Fibroblast of the aortic adventitia (primary cell): ENCODE results near the gene ASTE1. TPM values are rescaled to one million over a fixed set of nuclear protein-coding genes. Genes with fewer than 3 reads are reported as not detected.
"Not testable (repeated sequence)": the region's sequence is repeated elsewhere in the genome, so short reads cannot be mapped to it uniquely, and the experiment has no call there.

Experiments used
- DNase-seq: peaks from one replicate; pipeline ENCODE4 v3.0.0-alpha.2; 2010; ENCODE audit warnings: low read depth
- H3K4me3 ChIP-seq: 2 replicates; pipeline ENCODE4 v1.5.1; 2011; ENCODE audit warnings: low read depth, mild to moderate bottlenecking, control low read depth, low read length, moderate library complexity
- total RNA-seq: library from RNA; depleted of rRNA; stranded (reverse); fragments of >200 nt; gene quantifications from 2 replicates; pipeline ENCODE4 v1.2.3, GENCODE V29; 2012; ENCODE audit warnings: low replicate concordance
- TF ChIP-seq, protein P1 (sequence below): IDR thresholded peaks from 2 replicates; pipeline ENCODE4 v1.5.1; 2011; ENCODE audit warnings: mild to moderate bottlenecking, low read length, control low read depth, inconsistent platforms; ENCODE audit not compliant: insufficient read depth

The ASTE1 gene
- total RNA-seq, 1 donor: 10.1 TPM

DNA sequence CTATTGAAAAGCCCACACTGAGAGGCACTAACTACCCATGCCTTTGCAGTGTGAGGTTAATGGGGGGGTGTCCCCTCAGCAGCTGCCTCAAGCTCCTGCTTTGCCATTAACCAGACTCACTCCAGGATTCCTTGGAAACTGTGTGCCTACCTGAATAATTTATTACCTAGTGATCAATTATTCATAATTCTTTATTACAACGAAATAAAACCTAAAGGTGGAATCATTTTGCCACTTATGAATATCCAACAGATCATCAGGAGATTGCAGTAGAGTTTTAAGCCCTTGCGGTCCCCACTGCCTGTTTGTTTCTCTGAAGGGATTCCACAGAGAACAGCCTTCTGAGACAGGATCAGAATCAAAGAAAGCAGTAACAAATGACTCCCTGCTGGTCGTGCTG lies 23.4 kb upstream of the ASTE1 start:
- TF ChIP-seq, protein P1, sequence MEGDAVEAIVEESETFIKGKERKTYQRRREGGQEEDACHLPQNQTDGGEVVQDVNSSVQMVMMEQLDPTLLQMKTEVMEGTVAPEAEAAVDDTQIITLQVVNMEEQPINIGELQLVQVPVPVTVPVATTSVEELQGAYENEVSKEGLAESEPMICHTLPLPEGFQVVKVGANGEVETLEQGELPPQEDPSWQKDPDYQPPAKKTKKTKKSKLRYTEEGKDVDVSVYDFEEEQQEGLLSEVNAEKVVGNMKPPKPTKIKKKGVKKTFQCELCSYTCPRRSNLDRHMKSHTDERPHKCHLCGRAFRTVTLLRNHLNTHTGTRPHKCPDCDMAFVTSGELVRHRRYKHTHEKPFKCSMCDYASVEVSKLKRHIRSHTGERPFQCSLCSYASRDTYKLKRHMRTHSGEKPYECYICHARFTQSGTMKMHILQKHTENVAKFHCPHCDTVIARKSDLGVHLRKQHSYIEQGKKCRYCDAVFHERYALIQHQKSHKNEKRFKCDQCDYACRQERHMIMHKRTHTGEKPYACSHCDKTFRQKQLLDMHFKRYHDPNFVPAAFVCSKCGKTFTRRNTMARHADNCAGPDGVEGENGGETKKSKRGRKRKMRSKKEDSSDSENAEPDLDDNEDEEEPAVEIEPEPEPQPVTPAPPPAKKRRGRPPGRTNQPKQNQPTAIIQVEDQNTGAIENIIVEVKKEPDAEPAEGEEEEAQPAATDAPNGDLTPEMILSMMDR: no peak

DNA sequence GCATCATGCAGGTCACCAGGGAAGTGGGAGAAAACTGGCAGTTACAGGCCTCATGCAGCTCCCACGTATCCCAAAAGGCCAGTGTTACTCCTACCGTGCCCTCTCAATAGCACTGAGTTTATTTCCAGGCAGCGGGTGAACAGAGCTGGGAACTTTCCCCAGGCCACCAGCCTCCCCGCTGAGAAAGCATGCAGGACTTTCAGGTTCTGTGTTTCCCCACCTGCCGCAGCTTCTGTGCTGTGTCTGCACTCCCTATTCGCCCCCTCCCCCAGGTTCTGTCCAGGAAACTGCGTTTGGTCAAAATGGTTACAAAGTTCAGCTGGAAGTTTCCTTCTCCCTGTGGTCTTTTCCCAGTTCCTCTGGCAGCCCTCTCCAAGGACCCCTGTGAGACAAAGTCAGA lies 21.4 kb upstream of the ASTE1 start:
- DNase-seq: no peak
- no peak overlapping the region for H3K4me3 ChIP-seq
- TF ChIP-seq, protein P1: no peak

More for the DNA sequence above, 23.4 kb upstream of the ASTE1 start:
- H3K4me3 ChIP-seq: no peak overlapping the region
- no peak for DNase-seq

DNA sequence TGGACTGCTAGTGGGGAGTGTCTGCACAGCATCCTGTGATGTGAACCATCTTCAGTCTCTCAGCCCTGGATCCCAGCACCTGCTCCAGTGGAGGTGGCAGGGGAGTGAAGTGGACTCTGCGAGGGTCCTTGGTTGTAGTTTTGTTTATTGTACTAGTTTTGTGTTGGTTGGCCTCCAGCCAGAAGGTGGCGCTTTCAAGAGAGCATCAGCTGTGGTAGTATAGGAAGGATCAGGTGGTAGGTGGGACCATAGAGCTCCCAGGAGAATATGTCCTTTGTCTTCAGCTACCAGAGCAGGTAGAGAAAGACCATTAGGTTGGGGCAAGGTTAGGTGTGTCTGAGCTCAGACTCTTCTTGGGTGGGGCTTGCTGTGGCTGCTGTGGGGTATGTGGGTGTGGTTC lies 21.0 kb upstream of the ASTE1 start:
- no peak overlapping the region for H3K4me3 ChIP-seq
- no peak for DNase-seq
- TF ChIP-seq, protein P1: no peak

DNA sequence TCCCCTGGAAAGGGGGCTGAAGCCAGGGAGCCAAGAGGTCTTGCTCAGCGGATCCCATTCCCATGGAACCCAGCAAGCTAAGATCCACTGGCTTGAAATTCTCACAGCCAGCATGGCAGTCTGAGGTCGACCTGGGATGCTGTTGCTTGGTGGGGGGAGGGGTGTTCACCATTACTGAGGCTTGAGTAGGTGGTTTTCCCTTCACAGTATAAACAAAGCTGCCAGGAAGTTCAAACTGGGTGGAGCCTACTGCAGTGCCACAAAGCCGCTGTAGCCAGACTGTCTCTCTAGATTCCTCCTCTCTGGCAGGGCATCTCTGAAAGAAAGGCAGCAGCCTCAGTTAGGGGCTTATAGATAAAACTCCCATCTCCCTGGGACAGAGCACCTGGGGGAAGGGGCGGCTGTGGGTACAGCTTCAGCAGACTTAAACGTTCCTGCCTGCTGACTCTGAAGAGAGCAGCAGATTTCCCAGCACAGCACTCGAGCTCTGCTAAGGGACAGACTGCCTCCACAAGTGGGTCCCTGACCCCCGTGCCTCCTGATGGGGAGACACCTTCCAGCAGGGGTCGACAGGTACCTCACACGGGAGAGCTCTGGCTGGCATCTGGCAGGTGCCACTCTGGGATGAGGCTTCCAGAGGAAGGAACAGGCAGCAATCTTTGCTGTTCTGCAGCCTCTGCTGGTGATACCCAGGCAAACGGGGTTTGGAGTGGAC lies 15.8 kb upstream of the ASTE1 start:
- H3K4me3 ChIP-seq, DNase-seq: not testable (repeated sequence)

DNA sequence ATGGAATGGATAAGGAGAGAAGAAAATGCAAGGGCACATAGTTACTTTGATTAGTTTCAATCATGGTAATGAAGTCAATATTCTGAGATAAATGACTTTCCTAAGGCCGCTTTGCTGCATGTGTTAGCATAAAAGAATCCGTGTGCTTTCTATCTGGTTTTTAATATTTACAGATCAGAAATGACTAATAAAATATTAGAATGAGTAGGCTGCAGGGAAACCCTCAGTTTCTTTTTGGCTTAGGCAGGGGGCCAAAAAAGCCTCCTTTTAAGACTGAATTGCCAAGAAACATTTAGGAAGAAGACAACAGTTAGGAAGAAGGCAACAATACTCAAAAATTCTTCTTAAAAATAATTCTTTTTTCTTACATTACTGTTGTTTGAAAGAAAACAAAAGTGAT lies 11.7 kb upstream of the ASTE1 start:
- H3K4me3 ChIP-seq: no peak overlapping the region
- TF ChIP-seq, protein P1: no peak
- DNase-seq: peak; percentile 67

DNA sequence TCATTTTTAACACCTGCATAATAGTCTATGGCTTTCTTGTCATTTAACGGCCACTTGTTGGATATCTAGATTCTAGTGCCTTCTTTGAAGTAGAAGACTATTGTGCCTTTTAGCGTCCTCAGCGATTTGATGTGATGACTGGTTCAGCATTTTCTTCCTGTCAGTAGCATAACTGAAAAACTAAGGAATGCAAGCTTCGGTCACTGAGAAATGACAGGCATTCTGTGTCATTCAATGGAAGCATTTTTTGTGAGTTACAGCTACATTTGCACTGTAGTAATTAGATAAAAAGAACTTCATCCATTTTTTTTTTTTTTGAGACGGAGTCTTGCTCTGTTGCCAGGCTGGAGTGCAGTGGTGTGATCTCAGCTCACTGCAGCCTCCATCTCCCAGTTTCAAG lies 10.4 kb upstream of the ASTE1 start:
- no peak for DNase-seq
- no peak overlapping the region for H3K4me3 ChIP-seq
- TF ChIP-seq, protein P1: no peak

DNA sequence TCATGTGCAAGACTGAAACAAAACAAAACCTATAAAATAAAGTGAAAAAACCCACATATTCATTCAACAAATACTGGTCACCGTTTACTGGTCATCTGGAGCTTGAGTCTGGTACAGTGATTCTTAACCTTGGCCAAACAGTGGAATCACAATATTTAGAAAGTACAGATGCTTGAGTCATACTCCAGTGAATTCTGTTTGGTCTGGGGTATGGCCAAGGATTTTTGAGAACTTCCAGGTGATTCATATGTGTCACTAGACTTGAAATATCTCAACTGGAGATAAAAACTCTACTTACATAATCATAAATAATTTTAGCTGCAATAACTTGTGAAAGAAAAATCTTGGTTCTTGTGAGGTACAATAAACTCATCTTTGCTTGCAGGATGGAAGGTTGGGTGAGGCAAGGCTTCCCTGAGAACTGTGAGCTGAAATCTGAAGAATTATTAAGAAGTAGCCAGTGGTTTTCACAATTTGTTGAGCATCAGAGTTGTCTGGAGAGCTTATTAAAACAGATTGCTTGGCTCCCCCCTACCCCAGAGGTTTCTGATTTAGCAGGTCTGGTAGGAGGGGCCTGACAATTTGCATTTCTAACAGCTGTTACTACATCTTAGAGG lies 9.7 kb upstream of the ASTE1 start:
- TF ChIP-seq, protein P1: no peak
- H3K4me3 ChIP-seq: no peak overlapping the region
- DNase-seq: peak; percentile 94
